SU-DHL-6 (cell line): ENCODE results near the gene GUK1.

Experiments
- EZH2phosphoT487 ChIP-seq: fragments of 200-600 bp; sonication (generic), shearing (Covaris generic); conservative IDR thresholded peaks from 2 replicates; pipeline ENCODE4 v1.6.1; 2018; ENCODE audit warnings: mild to moderate bottlenecking, antibody characterized with exemption, low read length, moderate library complexity, mixed read lengths
- TF ChIP-seq, protein P1 (sequence below): fragments of 200-600 bp; sonication (generic); IDR thresholded peaks from one replicate; pipeline ENCODE4 v1.5.1; 2017; ENCODE audit warnings: antibody characterized with exemption, mild to moderate bottlenecking, low read length, moderate library complexity; ENCODE audit not compliant: insufficient read depth, poor library complexity, severe bottlenecking

DNA sequence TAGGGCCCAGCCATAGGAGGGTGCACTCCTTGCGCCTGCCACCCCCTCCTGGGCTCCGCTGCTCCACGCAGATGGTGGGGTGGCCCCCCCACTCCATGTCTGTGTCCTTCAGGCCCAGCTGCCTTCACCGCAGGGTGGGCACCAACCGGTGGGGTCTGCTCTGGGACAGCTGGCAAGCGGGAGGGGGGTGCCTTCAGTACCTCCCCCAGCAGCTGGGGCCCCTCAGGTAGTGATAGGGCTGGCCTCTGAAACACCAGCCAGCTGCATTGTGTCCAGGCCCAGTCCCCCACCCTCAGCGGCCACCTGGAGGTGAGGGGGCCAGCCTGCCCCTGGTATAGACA is 10.0 kb downstream of the GUK1 start:
- TF ChIP-seq, protein P1, sequence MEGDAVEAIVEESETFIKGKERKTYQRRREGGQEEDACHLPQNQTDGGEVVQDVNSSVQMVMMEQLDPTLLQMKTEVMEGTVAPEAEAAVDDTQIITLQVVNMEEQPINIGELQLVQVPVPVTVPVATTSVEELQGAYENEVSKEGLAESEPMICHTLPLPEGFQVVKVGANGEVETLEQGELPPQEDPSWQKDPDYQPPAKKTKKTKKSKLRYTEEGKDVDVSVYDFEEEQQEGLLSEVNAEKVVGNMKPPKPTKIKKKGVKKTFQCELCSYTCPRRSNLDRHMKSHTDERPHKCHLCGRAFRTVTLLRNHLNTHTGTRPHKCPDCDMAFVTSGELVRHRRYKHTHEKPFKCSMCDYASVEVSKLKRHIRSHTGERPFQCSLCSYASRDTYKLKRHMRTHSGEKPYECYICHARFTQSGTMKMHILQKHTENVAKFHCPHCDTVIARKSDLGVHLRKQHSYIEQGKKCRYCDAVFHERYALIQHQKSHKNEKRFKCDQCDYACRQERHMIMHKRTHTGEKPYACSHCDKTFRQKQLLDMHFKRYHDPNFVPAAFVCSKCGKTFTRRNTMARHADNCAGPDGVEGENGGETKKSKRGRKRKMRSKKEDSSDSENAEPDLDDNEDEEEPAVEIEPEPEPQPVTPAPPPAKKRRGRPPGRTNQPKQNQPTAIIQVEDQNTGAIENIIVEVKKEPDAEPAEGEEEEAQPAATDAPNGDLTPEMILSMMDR, result no peak
- no peak for TF ChIP-seq EZH2phosphoT487
